Caki2 (cell line): Measurements from ENCODE around the gene TTC12. TPM values are rescaled to one million over a fixed set of nuclear protein-coding genes. Genes with fewer than 3 reads are reported as not detected.

Experiments
- DNase-seq: peaks from one replicate; pipeline ENCODE4 v3.0.0-alpha.2; 2015; ENCODE audit warnings: low read depth
- in situ Hi-C: cut with HindIII; loops from 2 replicates; pipeline ENCODE4 v1.10.0; 2016; ENCODE audit warnings: low sequenced_read_pairs, low pct_unique_long_range_greater_than_20kb, mixed read lengths
- total RNA-seq: library from RNA; depleted of rRNA; stranded (reverse); fragments of >200 nt; shearing (Covaris generic); gene quantifications from 2 replicates; pipeline ENCODE4 v1.2.3, GENCODE V29; 2014; ENCODE audit warnings: low replicate concordance

Gene TTC12
- total RNA-seq, 1 experiment from 2014 or later: 16.5 TPM

- in situ Hi-C loops: no loop called here
Observed at GRCh38 chr11:113389272-113389671, 74.9 kb downstream of the TTC12 start.

GRCh38 chr11:113392236-113392921, 78.0 kb downstream of the TTC12 start:
- in situ Hi-C loops: no loop called here
- no peak for DNase-seq

More at GRCh38 chr11:113389272-113389671, 74.9 kb downstream of the TTC12 start:
- DNase-seq: no peak

GRCh38 chr11:113393501-113393985, 79.2 kb downstream of the TTC12 start:
- no peak for DNase-seq
- in situ Hi-C loops: no loop called here

- in situ Hi-C loops: no loop called here
Observed at GRCh38 chr11:113394919-113395318, 80.5 kb downstream of the TTC12 start.

GRCh38 chr11:113395782-113396336, 81.5 kb downstream of the TTC12 start:
- in situ Hi-C loops: no loop called here

More at GRCh38 chr11:113394919-113395318, 80.5 kb downstream of the TTC12 start:
- no peak for DNase-seq

DNA sequence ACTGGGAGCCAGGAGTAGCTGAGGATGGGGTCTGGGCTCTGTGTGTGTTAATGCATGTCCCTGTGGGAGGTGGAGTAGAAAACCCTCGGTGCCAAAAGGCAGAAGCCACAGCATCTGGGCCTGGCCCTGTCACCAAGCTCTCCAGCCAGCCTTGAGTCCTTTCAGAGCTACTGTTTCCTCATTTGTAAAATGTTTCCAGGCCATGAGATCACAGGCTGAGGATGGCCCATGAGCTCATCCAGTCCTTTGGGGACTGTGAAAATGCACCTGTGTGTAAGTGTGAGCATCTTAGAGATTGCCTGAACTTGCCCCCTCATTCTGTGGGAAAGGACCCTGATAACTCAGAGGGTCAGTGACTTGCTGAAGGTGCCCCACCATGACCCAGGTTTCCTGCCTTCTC, 82.3 kb downstream of the TTC12 start:
- DNase-seq: no peak
- in situ Hi-C loops: no loop called here

More at GRCh38 chr11:113395782-113396336, 81.5 kb downstream of the TTC12 start:
- no peak for DNase-seq

GRCh38 chr11:113397212-113397611, 82.8 kb downstream of the TTC12 start:
- DNase-seq: no peak
- in situ Hi-C loops: no loop called here

DNA sequence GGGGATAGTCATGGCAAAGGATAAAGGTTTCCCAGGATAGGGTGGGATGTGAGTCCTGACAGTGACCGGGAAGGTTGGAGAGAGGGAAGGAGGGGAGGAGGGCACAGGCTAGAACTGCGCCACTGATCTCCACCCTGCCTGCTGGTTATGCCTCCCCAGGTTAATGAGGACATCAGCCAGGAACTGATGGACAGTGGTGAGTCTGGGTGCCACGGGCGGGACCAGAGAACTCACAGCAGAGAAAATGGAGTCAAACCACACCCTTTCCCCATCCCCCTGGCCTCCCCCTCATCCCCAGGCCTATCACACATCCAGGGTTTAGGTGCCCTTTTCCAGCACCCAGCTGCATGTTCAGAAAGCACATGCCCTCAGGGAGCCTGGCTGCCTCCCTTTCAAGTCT, 83.4 kb downstream of the TTC12 start:
- in situ Hi-C loops: no loop called here

DNA sequence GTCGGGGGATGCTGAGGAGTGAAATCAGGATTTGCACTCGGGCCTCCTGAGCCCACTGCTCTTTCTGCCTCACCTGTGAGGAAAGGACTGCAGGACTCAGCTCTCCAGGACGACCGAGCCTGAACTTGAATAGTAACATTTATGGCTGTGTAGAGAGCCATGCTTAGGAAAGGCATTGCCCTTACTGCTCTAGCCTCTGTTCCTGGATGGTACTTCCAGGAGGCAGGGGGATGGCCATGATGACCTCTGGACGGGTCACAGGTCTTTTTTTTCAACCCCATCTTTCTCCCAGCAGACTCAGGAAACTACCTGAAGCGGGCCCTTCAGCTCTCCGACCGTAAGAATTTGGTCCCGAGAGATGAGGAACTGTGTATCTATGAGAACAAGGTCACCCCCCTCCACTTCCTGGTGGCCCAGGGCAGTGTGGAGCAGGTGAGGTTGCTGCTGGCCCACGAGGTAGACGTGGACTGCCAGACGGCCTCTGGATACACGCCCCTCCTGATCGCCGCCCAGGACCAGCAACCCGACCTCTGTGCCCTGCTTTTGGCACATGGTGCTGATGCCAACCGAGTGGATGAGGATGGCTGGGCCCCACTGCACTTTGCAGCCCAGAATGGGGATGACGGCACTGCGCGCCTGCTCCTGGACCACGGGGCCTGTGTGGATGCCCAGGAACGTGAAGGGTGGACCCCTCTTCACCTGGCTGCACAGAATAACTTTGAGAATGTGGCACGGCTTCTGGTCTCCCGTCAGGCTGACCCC, 84.5 kb downstream of the TTC12 start:
- no peak for DNase-seq
- in situ Hi-C loops: no loop called here

More for the DNA sequence above, 83.4 kb downstream of the TTC12 start:
- DNase-seq: no peak

DNA sequence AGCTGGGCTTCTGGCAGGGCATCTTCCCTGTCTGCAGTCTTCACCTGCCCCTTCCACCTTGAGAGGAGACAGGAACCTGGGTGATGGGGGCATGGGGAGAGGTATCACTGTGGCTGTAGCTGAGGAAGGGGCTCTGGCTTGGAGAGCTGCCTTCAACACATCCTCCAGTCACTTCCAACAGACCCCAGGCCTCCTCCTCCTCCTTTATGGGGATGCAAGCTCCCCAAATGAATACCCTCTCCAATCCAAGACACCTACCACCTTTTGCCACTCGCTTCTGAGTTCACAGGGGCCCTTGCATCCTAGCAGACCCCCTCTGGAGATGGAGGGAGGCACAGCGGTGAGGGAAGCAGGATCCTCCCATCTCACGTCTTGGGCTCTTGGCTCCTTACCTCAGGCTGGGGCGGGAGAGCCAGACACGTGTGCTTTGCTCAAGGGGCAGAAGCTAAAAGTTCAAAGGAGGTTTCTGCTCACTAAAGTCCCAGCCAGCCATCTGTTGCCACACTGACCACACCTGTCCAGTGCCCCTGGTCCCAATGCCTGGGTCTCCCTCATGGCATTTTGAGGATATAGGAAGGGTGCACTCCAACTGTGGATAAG, 86.3 kb downstream of the TTC12 start:
- DNase-seq: no peak
- in situ Hi-C loops: no loop called here

DNA sequence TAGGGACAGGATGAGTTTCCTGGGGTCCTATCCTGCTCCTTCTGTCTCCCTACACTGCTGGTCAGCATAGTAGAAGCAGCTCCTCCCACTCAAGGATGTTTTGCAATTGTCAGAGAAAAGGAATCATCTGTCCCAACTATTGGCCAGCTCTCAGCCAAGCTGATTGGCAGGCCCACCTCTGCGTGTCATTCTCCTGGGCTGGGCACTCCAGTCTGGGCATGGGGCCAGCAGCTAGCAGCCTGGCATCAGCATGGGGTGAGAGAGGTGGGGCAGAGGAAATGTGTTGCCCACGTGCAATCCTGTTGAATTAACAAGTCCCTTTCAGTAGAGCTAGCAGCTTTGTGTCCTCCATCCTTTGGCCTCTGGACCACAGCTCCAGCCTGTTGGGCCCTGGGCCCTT, 87.3 kb downstream of the TTC12 start:
- DNase-seq: peak; percentile 84
- in situ Hi-C loops: no loop called here

- no peak for DNase-seq
Observed at GRCh38 chr11:113404859-113405430, 90.6 kb downstream of the TTC12 start.

DNA sequence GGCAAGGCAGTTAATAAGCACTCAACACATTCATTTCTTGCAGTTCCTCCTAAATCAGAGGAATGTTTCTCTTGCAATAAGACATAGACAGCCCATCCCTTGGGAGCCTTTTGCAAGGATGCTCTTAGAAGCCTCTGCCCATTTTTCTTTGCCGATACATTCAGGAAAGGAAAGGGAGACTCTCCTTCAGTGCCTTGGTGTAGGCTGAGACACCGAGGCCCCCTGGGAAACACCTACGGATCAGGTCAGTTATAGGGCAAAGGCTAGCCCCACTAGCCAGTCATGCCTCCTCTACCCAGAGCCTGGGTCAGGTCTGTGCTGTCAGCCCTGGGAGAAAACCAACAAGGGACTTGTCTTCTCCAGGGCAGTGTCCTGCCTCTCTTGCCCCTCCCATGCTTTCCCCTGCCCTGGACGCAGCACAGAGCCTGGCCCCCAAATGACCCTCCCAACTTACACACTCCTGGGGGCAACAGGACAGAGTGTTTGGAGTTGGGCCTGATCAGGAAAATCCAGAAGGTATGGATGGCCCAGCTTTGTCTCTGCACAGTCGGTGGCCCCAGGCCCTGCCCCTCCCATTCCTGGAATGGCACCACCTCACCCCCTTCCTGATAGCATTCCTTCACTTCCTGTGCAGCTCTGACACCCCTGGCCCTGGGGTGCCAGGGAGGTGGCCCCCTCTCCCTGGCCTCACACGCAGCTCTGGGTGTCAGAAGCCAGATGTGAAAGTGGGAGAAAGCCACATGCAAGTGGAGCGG, 91.5 kb downstream of the TTC12 start:
- in situ Hi-C loops: no loop called here

More at GRCh38 chr11:113404859-113405430, 90.6 kb downstream of the TTC12 start:
- in situ Hi-C loops: no loop called here

DNA sequence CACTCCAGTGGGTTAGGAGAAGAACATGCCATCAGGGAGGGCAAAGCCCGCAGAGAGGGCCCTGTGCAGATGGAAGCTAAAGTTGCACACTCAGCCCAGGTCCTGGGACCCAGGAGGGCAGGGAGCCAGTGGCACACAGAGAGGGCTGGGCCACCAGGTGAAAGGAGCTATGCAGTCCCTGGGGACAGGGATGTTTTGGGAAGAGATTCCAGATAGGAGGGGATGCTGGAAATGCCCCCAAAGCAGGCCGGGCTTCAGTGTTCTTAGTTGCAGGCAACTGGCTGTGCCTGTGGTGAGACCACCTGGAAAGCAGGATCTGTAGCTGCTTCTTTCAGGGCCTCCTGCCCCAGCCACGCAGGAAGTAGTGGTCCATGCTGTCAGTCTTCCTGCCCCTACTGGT, 92.8 kb downstream of the TTC12 start:
- in situ Hi-C loops: no loop called here
- no peak for DNase-seq

More for the DNA sequence above, 91.5 kb downstream of the TTC12 start:
- no peak for DNase-seq

- no peak for DNase-seq
- in situ Hi-C loops: no loop called here
Observed at GRCh38 chr11:113408206-113408605, 93.8 kb downstream of the TTC12 start.

DNA sequence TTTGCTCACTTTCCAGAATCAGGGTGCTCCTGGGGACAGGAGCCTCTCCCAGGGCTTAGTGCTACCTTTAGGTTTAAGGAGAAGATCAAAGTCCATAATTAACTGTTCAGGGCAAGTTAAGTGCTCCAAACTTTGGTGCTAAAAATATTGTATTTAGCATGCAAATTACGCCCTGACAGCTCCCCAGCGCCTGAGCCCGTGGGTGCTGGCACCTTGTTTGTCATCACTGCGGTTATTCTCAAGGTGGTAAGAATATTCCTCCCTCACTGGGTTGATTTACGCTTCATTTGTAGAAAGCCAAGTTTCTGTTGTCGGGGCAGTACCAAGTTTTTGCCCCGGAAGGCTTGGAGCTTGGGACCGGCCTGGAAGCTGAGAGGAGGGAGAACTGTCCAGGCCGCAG, 94.5 kb downstream of the TTC12 start:
- DNase-seq: no peak
- in situ Hi-C loops: no loop called here

DNA sequence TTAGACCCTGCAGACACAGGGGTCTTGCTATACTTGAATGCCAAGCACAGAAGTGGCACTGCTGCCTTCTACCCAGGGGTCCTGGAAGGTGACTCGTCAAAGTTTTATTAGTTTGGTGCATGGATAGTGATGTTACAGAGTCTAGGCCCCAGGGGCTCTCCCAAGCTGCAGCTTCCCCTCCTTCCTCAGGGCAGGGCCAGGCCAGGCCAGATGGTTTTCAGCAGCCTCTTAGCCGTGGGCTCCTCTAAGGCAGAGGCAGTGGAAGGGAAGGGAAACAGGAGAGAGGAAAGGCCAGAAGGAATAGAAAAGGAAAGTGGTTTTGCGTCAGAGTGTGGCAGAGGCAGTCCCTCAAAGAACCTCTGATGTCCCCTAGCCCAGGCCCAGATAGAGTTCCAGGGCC, 95.1 kb downstream of the TTC12 start:
- in situ Hi-C loops: no loop called here
- DNase-seq: no peak
